Measurements from ENCODE around the gene DEXI. TPM values are rescaled to one million over a fixed set of nuclear protein-coding genes. Genes with fewer than 3 reads are reported as not detected.
"Not testable (repeated sequence)": the region's sequence is repeated elsewhere in the genome, so short reads cannot be mapped to it uniquely, and the experiment has no call there.

The DEXI gene
- polyA plus RNA-seq, 3 donors, result 4.9 to 10.8 (median 6.8) TPM

GRCh38 chr16:10926094-10926493 lies 16.2 kb downstream of the DEXI start:
- Histone ChIP-seq H3K36me3 (replicated peaks in 1 of 2; ENCODE audit: control insufficient read depth in 1 of 2, insufficient read depth in 2 of 2, low read length in 2 of 2) (peaks cover 66 to 81% of the 10 kb centered on the region in 2 donors), H3K27ac (ENCODE audit: low read depth in 1 of 2, low read length in 2 of 2) (peak overlapping the region in 1 of 2 donors; percentile 12), H3K4me1 (ENCODE audit: control insufficient read depth in 1 of 2, insufficient read depth in 2 of 2, low read length in 2 of 2) (peaks cover 11 to 12% of the 10 kb centered on the region in 2 donors), H4K20me1 (ENCODE audit: insufficient read depth, low read length) (peaks cover 100% of the 10 kb centered on the region), H3K4me2 (replicated peaks; ENCODE audit: extremely low read depth, low read length, poor library complexity, severe bottlenecking) (no peak overlapping the region), H3K9ac (ENCODE audit: insufficient read depth, low read length, poor library complexity, severe bottlenecking) (no peak overlapping the region), H2AFZ (ENCODE audit: insufficient read depth, low read depth, low read length, poor library complexity, severe bottlenecking) (no peak overlapping the region), H3K27me3 (ENCODE audit: control insufficient read depth in 2 of 2, insufficient read depth in 2 of 2, low read length in 2 of 2) (no peaks in the 10 kb centered on the region), H3K79me2 (ENCODE audit: insufficient read depth, low read length) (no peaks in the 10 kb centered on the region), H3K4me3 (replicated peaks in 1 of 3; ENCODE audit: low read depth in 2 of 3, low read length in 3 of 3) (no peak overlapping the region), H3K9me3 (replicated peaks in 1 of 2; ENCODE audit: control insufficient read depth in 1 of 2, insufficient read depth in 1 of 2, low read length in 2 of 2) (no peaks in the 10 kb centered on the region)
- intact Hi-C loops (cut with micrococcal nuclease), result no loop called here
- WGBS (ENCODE audit: insufficient coverage), result 97% methylated on average over 4 of the region's 4 CpGs
- no peak for DNase-seq
- Mint-ChIP-seq H3K9me3 (peaks cover 0 to 3% (median 0%) of the 10 kb centered on the region in 7 donors), H3K4me3 (no peak overlapping the region), H3K36me3 (peaks cover 62 to 82% of the 10 kb centered on the region in 2 donors), H3K27ac (peak overlapping the region in 1 of 7 donors; percentile 11), H3K27me3 (ENCODE audit: low read depth in 3 of 3) (peaks cover 0 to 3% (median 0%) of the 10 kb centered on the region in 3 donors), H3K4me1 (peaks cover 28% of the 10 kb centered on the region)
- TF ChIP-seq CTCF (IDR thresholded peaks at IDR 0.05), result no peak

DNA sequence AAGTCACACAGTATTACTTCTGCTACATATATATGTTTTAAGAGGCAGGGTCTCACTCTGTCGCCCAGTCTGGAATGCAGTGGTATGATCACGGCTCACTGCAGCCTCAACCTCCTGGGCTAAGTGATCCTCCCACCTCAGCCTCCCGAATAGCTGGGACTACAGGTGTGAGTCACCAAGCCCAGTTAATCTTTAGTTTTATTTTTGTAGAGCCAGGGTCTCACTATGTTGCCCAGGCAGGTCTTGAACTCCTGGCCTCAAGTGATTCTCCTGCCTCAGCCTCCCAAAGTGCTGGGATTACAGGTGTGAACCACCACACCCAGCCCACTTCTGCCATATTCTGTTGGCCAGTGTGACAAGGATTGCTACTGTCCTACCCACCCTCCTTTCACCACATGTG lies 17.0 kb downstream of the DEXI start:
- intact Hi-C loops (cut with micrococcal nuclease); H3K4me3 ChIP-seq (replicated peaks in 1 of 3; ENCODE audit: low read depth in 2 of 3, low read length in 3 of 3); H3K4me3 Mint-ChIP-seq; H3K9me3 ChIP-seq (replicated peaks in 1 of 2; ENCODE audit: control insufficient read depth in 1 of 2, insufficient read depth in 1 of 2, low read length in 2 of 2); H3K27me3 Mint-ChIP-seq (ENCODE audit: low read depth in 3 of 3); H2AFZ ChIP-seq (ENCODE audit: insufficient read depth, low read depth, low read length, poor library complexity, severe bottlenecking); H3K79me2 ChIP-seq (ENCODE audit: insufficient read depth, low read length); H3K9me3 Mint-ChIP-seq; H3K9ac ChIP-seq (ENCODE audit: insufficient read depth, low read length, poor library complexity, severe bottlenecking); H3K4me2 ChIP-seq (replicated peaks; ENCODE audit: extremely low read depth, low read length, poor library complexity, severe bottlenecking); H3K27ac ChIP-seq (ENCODE audit: low read depth in 1 of 2, low read length in 2 of 2); H3K27me3 ChIP-seq (ENCODE audit: control insufficient read depth in 2 of 2, insufficient read depth in 2 of 2, low read length in 2 of 2); DNase-seq: not testable (repeated sequence)
- H3K4me1 ChIP-seq (ENCODE audit: control insufficient read depth in 1 of 2, insufficient read depth in 2 of 2, low read length in 2 of 2), result peaks cover 11 to 12% of the 10 kb centered on the region in 2 donors
- Mint-ChIP-seq H3K4me1 (peaks cover 22% of the 10 kb centered on the region), H3K27ac (peak overlapping the region in 1 of 7 donors; percentile 54), H3K36me3 (peaks cover 68 to 90% of the 10 kb centered on the region in 2 donors)
- peaks cover 99% of the 10 kb centered on the region for H4K20me1 ChIP-seq (ENCODE audit: insufficient read depth, low read length)
- peaks cover 74 to 89% of the 10 kb centered on the region in 2 donors for H3K36me3 ChIP-seq (replicated peaks in 1 of 2; ENCODE audit: control insufficient read depth in 1 of 2, insufficient read depth in 2 of 2, low read length in 2 of 2)
- WGBS (ENCODE audit: insufficient coverage), result no CpG with 5 or more reads among the region's 3 CpGs

Measured in CD14-positive monocyte (primary cell).